Panc1 (cell line): Measurements from ENCODE around the gene GPR55. TPM values are rescaled to one million over a fixed set of nuclear protein-coding genes. Genes with fewer than 3 reads are reported as not detected.

Experiments
- ATAC-seq: fragments of 200-7000 bp; cut with Tn5 transposase; 2 replicates; pipeline ENCODE4 v1.9.1; 2020; ENCODE audit warnings: mild to moderate bottlenecking, moderate library complexity
- BruUV-seq: library from RNA; stranded (reverse); fragments of 400-500 nt; replicated peaks from 2 replicates; lab custom pipeline; 2021; lab: Mats Ljungman, UMichigan
- CTCF ChIA-PET: fragments of 300-600 bp; sonication (Branson Sonifier 250); formaldehyde crosslinking; loops from one replicate; lab custom pipeline; 2022; ENCODE audit warnings: antibody characterized with exemption; lab: Charles Lee
- POLR2A ChIA-PET: fragments of 300-600 bp; sonication (Branson Sonifier 250); formaldehyde crosslinking; loops from one replicate; lab custom pipeline; 2022; ENCODE audit warnings: antibody characterized with exemption; lab: Charles Lee
- DNase-seq: peaks from one replicate; pipeline ENCODE4 v3.0.0-alpha.2; 2010; ENCODE audit warnings: low read depth, low spot score
- H3K27ac ChIP-seq: 2 replicates; pipeline ENCODE4 v1.5.1; 2011; ENCODE audit warnings: mild to moderate bottlenecking, low read length, inconsistent platforms
- H3K27me3 ChIP-seq: fragments of 200-500 bp; sonication (Bioruptor generic); 2 replicates; pipeline ENCODE4 v1.6.0; 2014; ENCODE audit warnings: low read length, inconsistent platforms; ENCODE audit not compliant: control insufficient read depth, insufficient read depth
- H3K36me3 ChIP-seq: fragments of 200-500 bp; sonication (Bioruptor generic); 2 replicates; pipeline ENCODE4 v1.5.1; 2014; ENCODE audit warnings: inconsistent platforms, mild to moderate bottlenecking, low read length, moderate library complexity; ENCODE audit not compliant: control insufficient read depth, insufficient read depth
- H3K4me1 ChIP-seq: 2 replicates; pipeline ENCODE4 v1.5.1; 2011; ENCODE audit warnings: inconsistent platforms, mild to moderate bottlenecking, low read length, moderate library complexity; ENCODE audit not compliant: control insufficient read depth, insufficient read depth
- H3K4me3 ChIP-seq, 2 experiments: 2 replicates each; pipeline ENCODE4 v1.5.1; 2011 to 2012; ENCODE audit warnings: low read depth in 2 of 2, low read length in 2 of 2, mild to moderate bottlenecking in 2 of 2, inconsistent platforms in 1 of 2, moderate library complexity in 1 of 2
- H3K9me3 ChIP-seq: fragments of 200-500 bp; sonication (Bioruptor generic); 2 replicates; pipeline ENCODE4 v1.5.1; 2014; ENCODE audit warnings: low read depth, mild to moderate bottlenecking, inconsistent platforms, low read length, moderate library complexity; ENCODE audit not compliant: control insufficient read depth, insufficient read depth
- POLR2AphosphoS5 ChIP-seq: IDR thresholded peaks from 2 replicates; pipeline ENCODE4 v1.6.1; 2012; ENCODE audit warnings: mild to moderate bottlenecking, low read depth, low read length, moderate library complexity
- SIN3A ChIP-seq: IDR thresholded peaks from 2 replicates; pipeline ENCODE4 v1.6.1; 2012; ENCODE audit warnings: low read depth, mild to moderate bottlenecking, low read length, moderate library complexity, borderline replicate concordance; ENCODE audit not compliant: insufficient read depth
- TCF7L2 ChIP-seq: IDR thresholded peaks from 2 replicates; pipeline ENCODE4 v1.6.1; 2011; ENCODE audit warnings: mild to moderate bottlenecking, low read depth, low read length, inconsistent platforms
- in situ Hi-C: cut with HindIII; loops from 2 replicates; pipeline ENCODE4 v1.10.0; 2016; ENCODE audit warnings: low sequenced_read_pairs, low pct_unique_long_range_greater_than_20kb
- intact Hi-C: fragments of 100-400 bp; cut with micrococcal nuclease; formaldehyde crosslinking; loops from one replicate; pipeline ENCODE4 v1.10.0; 2022; ENCODE audit not compliant: unreplicated experiment
- total RNA-seq: library from RNA; stranded (reverse); gene quantifications from one replicate; pipeline ENCODE4 v1.2.1, GENCODE V29; 2021; ENCODE audit not compliant: unreplicated experiment
- TF ChIP-seq, protein P1 (sequence below): fragments of 450-650 bp; IDR thresholded peaks from 2 replicates; pipeline ENCODE4 v1.5.1; 2017; ENCODE audit warnings: mild to moderate bottlenecking
- TF ChIP-seq, protein P2 (sequence below), 2 experiments: IDR thresholded peaks; 2 replicates each; pipeline ENCODE4 v1.6.1; 2011 to 2012; ENCODE audit warnings: low read depth in 2 of 2, control low read depth in 1 of 2, low read length in 1 of 2, mild to moderate bottlenecking in 1 of 2, moderate library complexity in 1 of 2; ENCODE audit not compliant: insufficient read depth in 1 of 2

GPR55 gene
- total RNA-seq, 1 experiment from 2014 or later: 0.08 TPM

DNA sequence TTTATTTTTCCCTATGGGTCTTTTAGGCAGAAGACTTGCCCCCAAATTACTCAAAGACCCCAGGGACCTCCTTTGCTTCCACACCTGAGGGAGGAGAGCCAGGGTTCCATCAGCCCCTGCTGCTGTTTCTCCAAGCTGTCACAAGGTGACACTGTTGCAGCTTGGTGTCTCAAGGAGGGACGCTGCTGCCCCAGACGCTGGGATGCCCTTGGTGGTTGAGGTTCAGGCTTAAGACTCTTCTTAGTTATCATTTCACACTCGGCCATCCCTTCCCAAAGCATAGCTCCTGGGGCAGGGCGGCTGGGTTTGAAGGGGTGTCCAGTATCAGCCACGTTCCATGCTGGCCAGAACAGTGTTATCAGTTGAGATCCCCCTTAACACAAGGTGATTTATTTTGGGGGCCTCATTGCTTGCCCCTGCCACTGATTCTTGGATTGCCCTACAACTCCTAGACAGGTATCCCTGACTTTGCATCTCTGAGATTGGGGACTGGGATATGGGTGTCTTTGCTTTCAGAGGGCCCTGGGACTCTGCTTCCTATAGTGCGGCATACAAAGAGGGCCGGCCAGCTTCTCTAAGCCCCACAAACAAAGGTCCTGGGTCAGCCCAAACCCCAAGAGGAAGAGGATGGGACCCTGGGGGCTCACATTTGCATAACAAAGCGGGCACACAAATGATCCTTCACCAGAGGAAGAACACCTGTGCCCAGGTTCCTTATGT is 22.7 kb downstream of the GPR55 start:
- Histone ChIP-seq H3K27ac (no peak overlapping the region), H3K36me3 (no peaks in the 10 kb centered on the region), H3K27me3 (no peaks in the 10 kb centered on the region), H3K9me3 (no peaks in the 10 kb centered on the region), H3K4me1 (no peaks in the 10 kb centered on the region), H3K4me3 (no peak overlapping the region)
- in situ Hi-C loops: no loop called here
- TF ChIP-seq SIN3A: no peak
- TF ChIP-seq, protein P1, sequence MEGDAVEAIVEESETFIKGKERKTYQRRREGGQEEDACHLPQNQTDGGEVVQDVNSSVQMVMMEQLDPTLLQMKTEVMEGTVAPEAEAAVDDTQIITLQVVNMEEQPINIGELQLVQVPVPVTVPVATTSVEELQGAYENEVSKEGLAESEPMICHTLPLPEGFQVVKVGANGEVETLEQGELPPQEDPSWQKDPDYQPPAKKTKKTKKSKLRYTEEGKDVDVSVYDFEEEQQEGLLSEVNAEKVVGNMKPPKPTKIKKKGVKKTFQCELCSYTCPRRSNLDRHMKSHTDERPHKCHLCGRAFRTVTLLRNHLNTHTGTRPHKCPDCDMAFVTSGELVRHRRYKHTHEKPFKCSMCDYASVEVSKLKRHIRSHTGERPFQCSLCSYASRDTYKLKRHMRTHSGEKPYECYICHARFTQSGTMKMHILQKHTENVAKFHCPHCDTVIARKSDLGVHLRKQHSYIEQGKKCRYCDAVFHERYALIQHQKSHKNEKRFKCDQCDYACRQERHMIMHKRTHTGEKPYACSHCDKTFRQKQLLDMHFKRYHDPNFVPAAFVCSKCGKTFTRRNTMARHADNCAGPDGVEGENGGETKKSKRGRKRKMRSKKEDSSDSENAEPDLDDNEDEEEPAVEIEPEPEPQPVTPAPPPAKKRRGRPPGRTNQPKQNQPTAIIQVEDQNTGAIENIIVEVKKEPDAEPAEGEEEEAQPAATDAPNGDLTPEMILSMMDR: peak; percentile 93
- ChIA-PET CTCF (interaction anchor here (1.1 to 1.8 kb wide), 3 partner anchors 78 to 151 kb away, joined by 4 to 9 read pairs (median 5); no protein-coding TSS in a partner anchor), POLR2A (no interaction called here)
- peak; percentile 42 for DNase-seq
- intact Hi-C loops: loop anchor here (1.0 to 10.0 kb wide), 2 partner anchors 78 to 85 kb away; no protein-coding TSS in a partner anchor
- ATAC-seq: peak; percentile 87
- no TSS peak for BruUV-seq

DNA sequence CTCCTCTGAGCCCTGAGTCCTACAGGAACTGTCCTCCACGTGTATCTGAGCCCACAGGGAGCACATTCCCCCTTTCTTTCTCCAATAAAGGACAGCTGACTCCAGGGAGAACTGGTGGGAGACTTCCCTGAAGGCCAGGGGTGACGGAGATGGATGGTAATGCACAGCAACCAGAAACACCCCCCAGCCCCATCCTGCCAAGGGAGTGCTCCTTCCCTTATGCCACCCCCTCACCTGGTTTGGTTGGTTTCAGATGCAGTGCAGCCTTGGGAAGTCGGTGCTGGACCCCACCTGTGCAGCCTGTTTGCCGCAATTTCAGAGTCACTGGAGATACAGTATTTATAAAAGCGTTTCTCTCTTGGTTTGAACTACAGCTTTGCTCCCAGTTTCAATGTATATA is 24.0 kb downstream of the GPR55 start:
- TF ChIP-seq POLR2AphosphoS5: no peak
- no peaks in the 10 kb centered on the region for H3K36me3 ChIP-seq
- no peak overlapping the region for H3K27ac ChIP-seq
- no peaks in the 10 kb centered on the region for H3K4me1 ChIP-seq
- in situ Hi-C loops: no loop called here
- H3K9me3 ChIP-seq: no peaks in the 10 kb centered on the region
- ChIA-PET CTCF (interaction anchor here (0.6 kb wide), 2 partner anchors 292 to 877 kb away, joined by 3 read pairs; no protein-coding TSS in a partner anchor), POLR2A (no interaction called here)
- DNase-seq (no peak), ATAC-seq (no peak)
- no peaks in the 10 kb centered on the region for H3K27me3 ChIP-seq
- BruUV-seq: no TSS peak
- intact Hi-C loops: loop anchor here (10.0 kb wide), 1 partner anchor 76 kb away; no protein-coding TSS in a partner anchor
- H3K4me3 ChIP-seq: no peak overlapping the region

DNA sequence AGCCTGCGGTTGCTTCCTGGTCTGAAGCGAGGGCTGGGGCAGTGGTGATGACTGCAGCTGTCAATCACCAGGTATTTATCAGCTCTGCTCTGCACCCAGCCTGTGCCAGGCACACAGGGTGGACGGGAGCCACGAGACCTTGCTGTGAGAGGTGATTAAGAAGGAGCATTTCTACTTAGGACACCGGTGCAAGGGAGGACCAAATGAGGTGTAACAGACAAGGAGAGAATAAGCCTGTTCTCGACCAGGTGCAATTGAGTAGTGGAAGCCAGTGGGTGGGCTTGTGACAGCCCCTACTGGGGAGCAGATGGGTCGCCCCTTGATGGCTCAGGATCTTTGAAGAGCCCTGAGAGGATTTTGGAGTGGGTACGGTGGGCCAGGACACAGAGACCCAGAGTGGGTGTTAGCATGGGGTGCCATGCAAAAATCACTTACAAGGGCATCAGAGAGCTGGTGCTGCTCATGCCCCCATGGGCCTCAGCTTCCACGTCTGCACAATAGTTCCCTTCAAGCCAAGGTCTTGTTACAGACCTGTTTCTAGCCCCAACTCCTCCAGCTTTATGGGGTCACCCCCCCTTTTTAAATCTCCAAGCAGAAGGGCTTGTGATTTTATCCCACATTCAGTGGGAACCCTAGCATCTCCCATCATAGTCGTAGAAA is 24.6 kb downstream of the GPR55 start:
- no TSS peak for BruUV-seq
- TF ChIP-seq POLR2AphosphoS5 (no peak), TCF7L2 (no peak), SIN3A (no peak)
- TF ChIP-seq, protein P2, sequence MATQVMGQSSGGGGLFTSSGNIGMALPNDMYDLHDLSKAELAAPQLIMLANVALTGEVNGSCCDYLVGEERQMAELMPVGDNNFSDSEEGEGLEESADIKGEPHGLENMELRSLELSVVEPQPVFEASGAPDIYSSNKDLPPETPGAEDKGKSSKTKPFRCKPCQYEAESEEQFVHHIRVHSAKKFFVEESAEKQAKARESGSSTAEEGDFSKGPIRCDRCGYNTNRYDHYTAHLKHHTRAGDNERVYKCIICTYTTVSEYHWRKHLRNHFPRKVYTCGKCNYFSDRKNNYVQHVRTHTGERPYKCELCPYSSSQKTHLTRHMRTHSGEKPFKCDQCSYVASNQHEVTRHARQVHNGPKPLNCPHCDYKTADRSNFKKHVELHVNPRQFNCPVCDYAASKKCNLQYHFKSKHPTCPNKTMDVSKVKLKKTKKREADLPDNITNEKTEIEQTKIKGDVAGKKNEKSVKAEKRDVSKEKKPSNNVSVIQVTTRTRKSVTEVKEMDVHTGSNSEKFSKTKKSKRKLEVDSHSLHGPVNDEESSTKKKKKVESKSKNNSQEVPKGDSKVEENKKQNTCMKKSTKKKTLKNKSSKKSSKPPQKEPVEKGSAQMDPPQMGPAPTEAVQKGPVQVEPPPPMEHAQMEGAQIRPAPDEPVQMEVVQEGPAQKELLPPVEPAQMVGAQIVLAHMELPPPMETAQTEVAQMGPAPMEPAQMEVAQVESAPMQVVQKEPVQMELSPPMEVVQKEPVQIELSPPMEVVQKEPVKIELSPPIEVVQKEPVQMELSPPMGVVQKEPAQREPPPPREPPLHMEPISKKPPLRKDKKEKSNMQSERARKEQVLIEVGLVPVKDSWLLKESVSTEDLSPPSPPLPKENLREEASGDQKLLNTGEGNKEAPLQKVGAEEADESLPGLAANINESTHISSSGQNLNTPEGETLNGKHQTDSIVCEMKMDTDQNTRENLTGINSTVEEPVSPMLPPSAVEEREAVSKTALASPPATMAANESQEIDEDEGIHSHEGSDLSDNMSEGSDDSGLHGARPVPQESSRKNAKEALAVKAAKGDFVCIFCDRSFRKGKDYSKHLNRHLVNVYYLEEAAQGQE (IDR thresholded peaks at IDR 0.05; ENCODE audit: insufficient read depth in 1 of 2, low read depth in 2 of 2, low read length in 1 of 2): no peak
- TF ChIP-seq, protein P1: no peak
- H3K27me3 ChIP-seq: no peaks in the 10 kb centered on the region
- ATAC-seq: no peak
- DNase-seq: no peak
- no peaks in the 10 kb centered on the region for H3K4me1 ChIP-seq
- CTCF ChIA-PET: interaction anchor here (0.6 kb wide), 2 partner anchors 292 to 877 kb away, joined by 3 read pairs; no protein-coding TSS in a partner anchor
- no peaks in the 10 kb centered on the region for H3K36me3 ChIP-seq
- intact Hi-C loops (loop anchor here (10.0 kb wide), 1 partner anchor 76 kb away; no protein-coding TSS in a partner anchor), in situ Hi-C loops (no loop called here)
- H3K9me3 ChIP-seq: no peaks in the 10 kb centered on the region
- no peak overlapping the region for H3K4me3 ChIP-seq
- POLR2A ChIA-PET: no interaction called here
- H3K27ac ChIP-seq: no peak overlapping the region
